ENCODE measurements around the gene PHF5A. TPM values are rescaled to one million over a fixed set of nuclear protein-coding genes. Genes with fewer than 3 reads are reported as not detected.
A peak's percentile ranks its signal among the peaks of the same experiment; 100 is the strongest.

The PHF5A gene
- total and polyA plus RNA-seq, 2 donors (not counting 1 experiment from before 2014, with no cell fraction given) = 29.4 to 31.6 TPM

- peak overlapping the region; percentile 20 for H3K27ac Mint-ChIP-seq
- no peak for ATAC-seq (ENCODE audit: low read depth)
- Histone ChIP-seq H2AFZ (ENCODE audit: insufficient read depth, low read depth, low read length, poor library complexity, severe bottlenecking) (no peak overlapping the region), H3K4me1 (ENCODE audit: control insufficient read depth in 2 of 2, insufficient read depth in 2 of 2, low read length in 2 of 2) (peaks cover 0 to 9% of the 10 kb centered on the region in 2 donors), H3K36me3 (replicated peaks in 1 of 2; ENCODE audit: control extremely low read depth in 1 of 2, control insufficient read depth in 1 of 2, extremely low read depth in 1 of 2, insufficient read depth in 2 of 2, low read length in 1 of 2) (peaks cover 2 to 49% of the 10 kb centered on the region in 2 experiments), H3K9ac (ENCODE audit: low read length) (no peak overlapping the region), H3K4me3 (ENCODE audit: control extremely low read depth in 1 of 5, extremely low read depth in 1 of 5, insufficient read depth in 1 of 5, low read depth in 2 of 5, low read length in 4 of 5) (no peak overlapping the region), H3K4me2 (replicated peaks; ENCODE audit: low read depth, low read length, poor library complexity, severe bottlenecking) (no peak overlapping the region), H4K20me1 (ENCODE audit: control insufficient read depth, insufficient read depth, low read length, poor library complexity, severe bottlenecking) (peaks cover 73% of the 10 kb centered on the region), H3K27me3 (replicated peaks in 1 of 4; ENCODE audit: control extremely low read depth in 1 of 4, control insufficient read depth in 3 of 4, insufficient read depth in 4 of 4, low read length in 3 of 4) (no peaks in the 10 kb centered on the region), H3K9me3 (ENCODE audit: control extremely low read depth in 1 of 3, control insufficient read depth in 2 of 3, insufficient read depth in 1 of 3, low read length in 2 of 3) (no peaks in the 10 kb centered on the region), H3K27ac (ENCODE audit: low read length in 2 of 2) (no peak overlapping the region), H3K79me2 (ENCODE audit: control insufficient read depth, insufficient read depth, low read length) (peaks cover 89% of the 10 kb centered on the region)
- ChIA-PET POLR2A (interaction anchor here (0.5 kb wide), 1 partner anchor 49 kb away, joined by 3 read pairs; no protein-coding TSS in a partner anchor), CTCF (interaction anchor here (1.1 to 1.4 kb wide), 2 partner anchors 29 to 80 kb away, joined by 3 read pairs; no protein-coding TSS in a partner anchor)
- no peak for DNase-seq
- no peaks in the 10 kb centered on the region for H3K27me3 Mint-ChIP-seq
- 95% methylated on average over 7 of the region's 7 CpGs for WGBS (ENCODE audit: insufficient coverage)
- H3K9me3 Mint-ChIP-seq (ENCODE audit: insufficient read depth) = no peaks in the 10 kb centered on the region
- peaks cover 19% of the 10 kb centered on the region for H3K4me1 Mint-ChIP-seq
- TF ChIP-seq CTCF (IDR thresholded peaks at IDR 0.05) (no peak), EZH2 (IDR thresholded peaks at IDR 0.05; ENCODE audit: borderline replicate concordance, insufficient read depth, low read depth, low read length, poor library complexity, severe bottlenecking) (no peak)
- no peak overlapping the region for H3K4me3 Mint-ChIP-seq
- intact Hi-C loops (cut with micrococcal nuclease) = no loop called here
Measured at GRCh38 chr22:41437198-41437597, 31.3 kb downstream of the PHF5A start.

- ChIA-PET POLR2A (interaction anchor here (0.5 to 0.6 kb wide), 3 partner anchors 11 to 50 kb away, joined by 3 to 7 read pairs (median 3); no protein-coding TSS in a partner anchor), CTCF (interaction anchor here (1.1 to 1.4 kb wide), 2 partner anchors 28 to 81 kb away, joined by 3 read pairs; no protein-coding TSS in a partner anchor)
- no peak overlapping the region for H2AFZ ChIP-seq (ENCODE audit: insufficient read depth, low read depth, low read length, poor library complexity, severe bottlenecking)
- no peak overlapping the region for H3K27ac ChIP-seq (ENCODE audit: low read length in 2 of 2)
- H3K27ac Mint-ChIP-seq = no peak overlapping the region
- WGBS (ENCODE audit: insufficient coverage) = 94% methylated on average over 19 of the region's 23 CpGs
- no peak overlapping the region for H3K4me3 Mint-ChIP-seq
- no peaks in the 10 kb centered on the region for H3K27me3 Mint-ChIP-seq
- no peaks in the 10 kb centered on the region for H3K27me3 ChIP-seq (replicated peaks in 1 of 4; ENCODE audit: control extremely low read depth in 1 of 4, control insufficient read depth in 3 of 4, insufficient read depth in 4 of 4, low read length in 3 of 4)
- H3K79me2 ChIP-seq (ENCODE audit: control insufficient read depth, insufficient read depth, low read length) = peaks cover 89% of the 10 kb centered on the region
- no peaks in the 10 kb centered on the region for H3K9me3 ChIP-seq (ENCODE audit: control extremely low read depth in 1 of 3, control insufficient read depth in 2 of 3, insufficient read depth in 1 of 3, low read length in 2 of 3)
- no peak for ATAC-seq (ENCODE audit: low read depth)
- no peak overlapping the region for H3K4me3 ChIP-seq (ENCODE audit: control extremely low read depth in 1 of 5, extremely low read depth in 1 of 5, insufficient read depth in 1 of 5, low read depth in 2 of 5, low read length in 4 of 5)
- intact Hi-C loops (cut with micrococcal nuclease) = no loop called here
- DNase-seq = no peak
- no peak for TF ChIP-seq CTCF (IDR thresholded peaks at IDR 0.05)
- no peak overlapping the region for H3K4me2 ChIP-seq (replicated peaks; ENCODE audit: low read depth, low read length, poor library complexity, severe bottlenecking)
- H3K9me3 Mint-ChIP-seq (ENCODE audit: insufficient read depth) = no peaks in the 10 kb centered on the region
- H4K20me1 ChIP-seq (ENCODE audit: control insufficient read depth, insufficient read depth, low read length, poor library complexity, severe bottlenecking) = peaks cover 77% of the 10 kb centered on the region
- H3K36me3 ChIP-seq (replicated peaks in 1 of 2; ENCODE audit: control extremely low read depth in 1 of 2, control insufficient read depth in 1 of 2, extremely low read depth in 1 of 2, insufficient read depth in 2 of 2, low read length in 1 of 2) = peaks cover 2 to 55% of the 10 kb centered on the region in 2 experiments
- peaks cover 20% of the 10 kb centered on the region for H3K4me1 Mint-ChIP-seq
- peaks cover 0 to 9% of the 10 kb centered on the region in 2 donors for H3K4me1 ChIP-seq (ENCODE audit: control insufficient read depth in 2 of 2, insufficient read depth in 2 of 2, low read length in 2 of 2)
- H3K9ac ChIP-seq (ENCODE audit: low read length) = no peak overlapping the region
Measured at GRCh38 chr22:41436322-41437113, 32.0 kb downstream of the PHF5A start.
